GM18498 (cell line): ENCODE measurements around the gene SNX5.

Source experiments
- ATAC-seq: cut with Tn5 transposase; IDR thresholded peaks from one replicate; pipeline ENCODE4 v1.9.1; 2021; ENCODE audit warnings: mild to moderate bottlenecking, moderate library complexity; ENCODE audit not compliant: unreplicated experiment

SNX5 gene

GRCh38 chr20:17919149-17919548 lies 49.4 kb downstream of the SNX5 start:
- no peak for ATAC-seq

GRCh38 chr20:17917832-17918618 lies 50.6 kb downstream of the SNX5 start:
- ATAC-seq, result no peak

DNA sequence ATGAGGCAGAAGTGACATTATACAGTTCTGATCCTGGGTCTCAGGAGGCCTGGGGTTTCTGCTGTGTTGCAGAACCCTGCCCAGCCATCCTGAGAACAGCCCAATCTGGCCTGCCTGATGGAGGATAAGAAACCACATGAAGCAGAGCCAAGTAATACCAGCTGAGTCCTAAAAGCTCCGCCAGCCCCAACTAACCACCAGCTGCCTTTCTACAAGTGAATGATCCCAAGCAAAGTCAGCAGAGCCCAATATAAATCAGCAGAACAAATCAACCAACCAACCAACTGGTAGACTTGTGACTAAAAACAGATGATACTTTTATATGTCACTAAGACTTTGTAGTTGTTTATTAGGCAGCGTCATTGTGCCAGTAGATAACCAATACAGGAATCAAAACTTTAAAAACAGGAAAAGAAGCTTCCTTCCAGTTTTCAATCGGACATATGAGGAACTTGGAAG lies 52.1 kb downstream of the SNX5 start:
- no peak for ATAC-seq

DNA sequence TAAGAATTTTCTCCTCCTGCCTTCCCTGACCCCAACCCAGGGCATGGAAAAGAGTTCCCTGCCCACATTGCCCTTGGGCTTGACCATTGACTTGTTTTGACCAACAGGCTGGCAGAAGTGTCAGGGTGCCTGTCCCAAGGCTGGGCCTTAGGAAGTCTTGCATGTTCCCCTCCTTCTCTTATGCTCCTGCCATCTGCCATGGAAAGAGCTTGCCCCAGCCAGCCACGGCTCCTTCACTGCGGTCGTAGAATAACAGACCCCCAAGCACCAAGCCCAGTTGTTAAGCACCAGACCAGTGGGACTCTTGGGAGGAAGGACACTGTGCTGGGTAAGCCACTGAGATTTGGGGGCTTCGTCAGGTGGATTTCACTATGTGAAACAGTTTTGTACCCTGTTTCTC lies 53.6 kb downstream of the SNX5 start:
- no peak for ATAC-seq

DNA sequence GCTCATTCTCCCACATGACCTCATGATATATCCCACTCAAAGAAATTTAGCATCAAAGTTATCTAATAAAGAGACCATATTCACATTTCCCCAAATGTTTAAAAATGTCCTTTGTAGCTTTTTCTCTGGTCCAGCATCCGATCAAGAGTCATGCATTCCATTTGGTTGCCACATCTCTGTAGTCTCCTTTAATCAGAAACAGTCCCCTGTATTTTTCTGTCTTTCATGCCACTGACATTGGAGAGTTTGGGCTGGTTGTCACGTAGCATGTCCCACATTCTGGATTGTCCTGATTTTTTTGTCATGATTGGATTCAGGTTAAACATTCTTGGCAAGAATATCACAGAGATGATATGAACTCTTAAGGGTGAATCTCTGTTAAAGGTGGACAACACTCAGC lies 55.7 kb downstream of the SNX5 start:
- no peak for ATAC-seq

DNA sequence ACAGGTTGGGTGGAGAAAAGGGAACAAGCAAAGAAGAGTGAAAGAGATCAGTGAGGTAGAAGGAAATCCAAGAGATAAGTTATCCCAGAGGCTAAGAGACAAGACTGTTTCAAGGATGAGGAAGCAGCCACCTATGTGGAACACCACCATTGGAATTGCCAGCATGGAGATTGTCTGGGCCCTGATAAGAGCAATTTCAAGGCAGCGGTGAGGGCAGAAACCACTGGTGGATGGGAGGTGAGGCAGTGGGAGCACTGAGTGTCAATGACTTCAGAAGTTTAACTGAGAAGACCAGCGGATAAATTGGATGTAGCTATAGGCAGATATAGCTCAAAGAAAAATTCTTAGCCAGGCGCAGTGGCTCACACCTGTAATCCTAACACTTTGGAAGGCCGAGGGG lies 56.7 kb downstream of the SNX5 start:
- no peak for ATAC-seq

DNA sequence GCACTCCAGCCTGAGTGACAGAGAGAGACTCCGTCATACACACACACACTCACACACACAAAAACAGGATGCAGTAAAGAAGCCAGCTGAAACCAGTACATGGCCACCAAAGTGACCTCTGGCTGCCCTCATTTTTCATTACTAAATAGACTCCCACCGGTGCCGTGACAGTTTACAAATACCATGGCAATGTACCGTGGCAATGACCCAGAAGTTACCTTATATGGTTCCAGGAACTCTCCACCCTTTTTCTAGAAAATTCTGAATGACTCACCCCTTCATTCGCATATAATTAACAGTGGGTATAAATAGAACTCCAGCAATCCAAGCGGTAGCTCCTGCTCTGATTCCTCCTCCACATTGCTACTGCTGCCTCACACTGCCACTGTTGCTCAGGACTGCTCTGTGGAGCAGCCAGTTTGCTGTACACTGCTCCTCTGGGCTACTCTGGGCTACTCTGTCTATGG lies 57.7 kb downstream of the SNX5 start:
- ATAC-seq, result no peak

- ATAC-seq, result no peak
Measured at GRCh38 chr20:17909869-17910321, 58.7 kb downstream of the SNX5 start.

DNA sequence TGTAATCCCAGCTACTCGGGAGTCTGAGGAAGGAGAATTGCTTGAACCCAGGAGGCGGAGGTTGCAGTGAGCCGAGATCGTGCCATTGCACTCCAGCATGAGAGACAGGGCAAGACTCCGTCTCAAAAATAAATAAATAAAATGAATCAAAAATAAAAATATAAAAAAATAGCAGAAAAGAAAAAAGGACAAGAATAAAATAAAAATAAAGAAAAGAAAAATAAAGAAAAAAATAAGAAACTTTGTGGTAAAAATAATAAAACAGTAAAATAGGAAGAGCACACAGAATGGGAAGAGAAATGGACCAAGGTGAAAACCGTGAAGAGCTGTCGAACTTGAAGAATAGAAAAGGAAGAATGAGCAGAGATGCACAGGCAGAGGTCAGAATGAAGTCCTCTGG lies 63.0 kb downstream of the SNX5 start:
- no peak for ATAC-seq

- peak; percentile 81 for ATAC-seq
Measured at GRCh38 chr20:17904027-17904426, 64.6 kb downstream of the SNX5 start.

DNA sequence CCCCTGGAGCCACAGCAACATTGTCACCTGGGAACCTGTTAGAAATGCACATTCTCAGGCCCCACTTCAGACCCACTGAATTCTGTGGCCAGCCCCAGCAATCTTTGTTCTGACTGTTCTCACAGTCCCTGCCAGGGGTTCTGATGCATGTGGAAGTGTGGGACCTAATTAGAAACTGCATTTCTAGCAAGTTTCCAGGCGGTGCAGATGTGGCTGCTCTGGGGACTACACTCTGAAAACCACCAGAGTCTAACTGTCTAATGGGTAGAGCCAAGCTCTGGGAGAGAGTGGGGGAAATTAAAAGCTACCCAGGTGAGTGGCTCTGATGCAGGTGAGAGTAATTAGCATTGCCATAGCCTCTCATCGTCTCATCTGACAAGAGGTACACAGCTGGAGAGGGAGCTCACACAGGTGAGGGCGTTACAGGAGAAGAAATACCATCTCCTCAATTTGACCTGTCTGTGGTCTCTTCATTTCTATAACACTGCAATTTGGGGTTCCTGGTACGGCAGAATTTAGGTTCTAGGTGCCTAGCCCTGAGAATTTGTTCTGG lies 66.0 kb downstream of the SNX5 start:
- ATAC-seq, result no peak

- no peak for ATAC-seq
Measured at GRCh38 chr20:17901971-17902370, 66.6 kb downstream of the SNX5 start.

- ATAC-seq, result no peak
Measured at GRCh38 chr20:17898548-17898994, 70.0 kb downstream of the SNX5 start.

DNA sequence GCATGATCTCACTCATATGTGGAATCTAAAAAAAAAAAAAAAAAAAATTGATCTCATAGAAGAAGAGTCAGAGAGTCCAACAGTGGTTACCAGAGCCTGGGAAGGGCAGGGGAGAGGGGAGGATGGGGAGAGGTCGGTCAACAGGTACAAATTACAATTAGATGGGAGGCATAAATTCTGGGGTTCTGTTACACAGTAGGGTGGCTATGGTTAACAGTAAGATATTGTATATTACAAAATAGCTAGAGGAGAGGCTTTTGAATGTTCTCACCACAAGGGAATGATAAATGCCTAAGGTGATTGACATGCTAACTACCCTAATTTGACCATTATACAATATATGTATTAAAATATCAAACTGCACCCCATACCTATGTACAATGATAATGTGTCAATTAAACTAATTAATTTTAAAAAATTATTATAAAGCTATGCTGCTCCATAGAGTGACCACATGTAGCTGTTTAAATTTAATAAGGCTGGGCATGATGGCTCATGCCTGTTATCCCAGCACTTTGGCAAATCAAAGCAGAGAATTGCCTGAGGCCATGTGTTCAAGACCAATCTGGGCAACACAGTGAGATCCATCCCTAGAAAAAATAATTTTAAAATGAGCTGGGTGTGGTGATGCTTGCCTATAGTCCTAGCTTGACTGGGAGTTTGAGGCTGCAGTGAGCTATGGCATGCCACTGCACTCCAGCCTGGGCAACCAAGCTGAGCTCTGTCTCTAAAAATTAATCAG lies 70.9 kb downstream of the SNX5 start:
- no peak for ATAC-seq

DNA sequence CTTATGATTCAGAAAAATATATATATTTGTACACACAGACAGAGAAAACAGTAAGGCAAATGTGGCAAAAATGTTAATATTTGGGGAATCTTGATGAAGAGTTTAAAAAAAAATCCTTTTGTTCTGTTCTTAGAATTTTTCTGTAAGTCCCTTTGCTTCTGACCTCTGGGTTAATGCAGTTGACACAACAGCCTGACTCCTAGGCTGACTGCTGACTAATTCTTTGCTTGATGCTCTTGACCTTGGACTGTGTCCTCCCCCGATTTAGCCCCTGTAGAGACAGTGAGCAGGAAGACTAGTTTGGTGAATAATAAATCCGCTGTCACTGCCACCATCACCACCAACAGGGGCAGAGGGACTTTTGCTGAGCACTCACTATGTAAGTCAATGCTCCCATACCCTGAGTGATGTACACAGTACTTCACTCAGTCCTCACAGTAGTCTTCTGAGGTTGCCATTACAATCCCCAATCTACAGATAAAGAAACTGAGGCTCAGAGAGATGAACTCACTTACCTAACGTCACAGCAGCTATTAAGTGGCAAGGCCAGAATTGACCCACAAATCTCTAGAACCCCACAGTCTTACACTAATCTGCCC lies 71.7 kb downstream of the SNX5 start:
- peak; percentile 41 for ATAC-seq

DNA sequence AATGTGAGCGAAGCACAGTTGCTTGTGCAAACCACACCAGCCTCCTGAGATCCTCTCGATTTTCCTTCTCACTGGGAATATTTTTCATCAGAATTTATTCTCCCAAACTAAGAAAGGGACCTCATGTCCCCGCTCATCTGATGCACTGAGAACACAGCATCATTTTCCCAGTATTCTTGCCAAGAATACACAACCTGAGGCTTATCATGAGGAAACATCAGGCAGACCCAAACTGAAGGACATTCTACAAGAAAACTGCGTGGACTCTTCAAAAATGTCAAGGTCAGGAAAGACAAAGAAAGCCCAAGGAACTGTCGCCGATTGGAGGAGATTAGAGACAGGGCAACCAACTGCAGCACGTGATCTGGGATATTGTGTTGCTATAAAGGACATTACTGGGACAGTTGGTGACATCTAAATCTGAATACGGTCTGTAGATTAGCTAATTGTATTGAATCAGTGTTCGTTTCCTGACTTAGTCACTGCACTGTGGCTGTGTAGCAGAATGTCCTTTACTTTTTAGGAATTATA lies 72.3 kb downstream of the SNX5 start:
- no peak for ATAC-seq

DNA sequence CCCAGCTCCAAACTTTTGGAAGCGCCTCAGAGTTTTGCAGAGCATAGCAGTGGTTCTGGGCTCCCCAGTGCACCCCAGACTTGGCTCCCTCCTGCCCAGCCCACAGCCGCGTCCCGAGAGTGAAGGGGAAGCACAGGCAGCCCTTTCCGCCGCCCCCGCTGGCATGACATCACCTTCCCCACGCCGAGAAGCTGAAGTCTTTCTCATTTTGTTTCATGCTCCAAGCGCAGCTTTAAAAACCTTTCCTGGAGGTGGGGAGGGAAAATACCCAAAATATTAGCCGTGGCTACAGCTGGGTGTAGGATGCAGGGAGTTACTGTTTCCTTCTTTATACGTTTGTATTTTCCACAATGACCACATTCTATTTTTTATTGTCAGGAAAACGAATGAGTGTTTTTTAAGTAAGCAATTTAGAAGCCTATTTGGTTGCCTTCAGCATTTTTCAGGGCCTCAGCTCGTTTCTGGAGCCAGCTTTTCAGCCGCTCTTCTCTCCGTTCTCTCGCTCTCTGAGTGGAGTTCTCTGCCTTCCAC lies 72.9 kb downstream of the SNX5 start:
- ATAC-seq, result peak; percentile 51

DNA sequence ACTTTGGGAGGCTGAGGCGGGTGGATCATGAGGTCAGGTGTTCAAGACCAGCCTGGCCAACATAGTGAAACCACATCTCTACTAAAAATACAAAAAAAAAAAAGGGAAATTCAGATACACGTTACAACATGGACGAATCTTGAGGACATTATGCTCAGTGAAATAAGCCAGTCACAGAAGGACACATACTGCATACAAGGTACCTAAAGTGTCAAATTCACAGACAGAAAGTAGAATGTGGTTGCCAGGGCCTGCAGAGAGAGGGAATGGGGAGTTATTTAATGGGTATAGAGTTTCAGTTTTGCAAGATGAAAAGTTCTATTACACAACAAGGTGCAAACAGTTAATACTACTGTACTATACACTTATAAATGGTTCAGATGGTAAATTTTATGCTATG lies 75.1 kb downstream of the SNX5 start:
- ATAC-seq, result peak; percentile 36

DNA sequence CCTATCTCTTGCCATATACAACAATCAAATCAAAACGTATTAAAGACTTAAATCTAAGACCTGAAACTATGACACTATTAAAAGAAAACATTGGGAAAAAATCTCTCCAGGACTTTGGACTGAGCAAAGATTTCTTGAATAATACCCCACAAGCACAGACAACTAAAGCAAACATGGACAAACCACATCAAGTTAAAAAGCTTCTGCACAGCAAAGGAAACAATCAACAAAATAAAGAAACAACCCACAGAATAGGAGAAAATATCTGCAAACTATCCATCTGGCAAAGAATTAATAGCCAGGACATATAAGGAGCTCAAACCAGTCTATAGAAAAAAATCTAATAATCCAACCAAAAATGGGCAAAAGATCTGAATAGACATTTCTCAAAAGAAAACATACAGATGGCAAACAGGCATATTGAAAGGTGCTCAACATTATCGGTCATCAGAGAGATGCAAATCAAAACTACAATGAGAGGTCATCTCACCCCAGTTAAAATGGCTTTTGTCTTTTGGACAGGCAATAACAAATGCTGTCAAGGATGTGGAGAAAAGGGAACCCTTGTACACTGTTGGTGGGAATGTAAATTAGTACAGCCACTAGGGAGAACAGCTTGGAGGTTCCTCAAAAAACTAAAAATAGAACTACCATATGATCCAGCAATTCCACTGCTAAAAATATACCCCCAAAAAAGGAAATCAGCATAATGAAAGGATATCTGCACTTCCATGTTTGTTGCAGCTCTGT lies 76.2 kb downstream of the SNX5 start:
- no peak for ATAC-seq
